Neural crest cell (in vitro differentiated cells): ENCODE measurements around the gene MRPS12. TPM values are rescaled to one million over a fixed set of nuclear protein-coding genes. Genes with fewer than 3 reads are reported as not detected.

ENCODE experiments used
- DNase-seq: peaks from one replicate; pipeline ENCODE4 v3.0.0; 2021; ENCODE audit warnings: low read depth, mixed read lengths, low spot score
- H3K27ac Mint-ChIP-seq: one replicate; pipeline ENCODE4 v1.8.0; 2021; ENCODE audit warnings: mild to moderate bottlenecking, mixed read lengths; ENCODE audit not compliant: unreplicated experiment
- H3K27me3 Mint-ChIP-seq: 2 replicates; pipeline ENCODE4 v1.8.0; 2021; ENCODE audit warnings: low read depth, mild to moderate bottlenecking, mixed read lengths
- H3K36me3 Mint-ChIP-seq: 2 replicates; pipeline ENCODE4 v1.8.0; 2021; ENCODE audit warnings: low read depth, mild to moderate bottlenecking, mixed read lengths
- H3K4me1 Mint-ChIP-seq: 2 replicates; pipeline ENCODE4 v1.8.0; 2021; ENCODE audit warnings: mixed read lengths
- H3K4me3 Mint-ChIP-seq: one replicate; pipeline ENCODE4 v1.8.0; 2021; ENCODE audit warnings: mild to moderate bottlenecking, mixed read lengths
- H3K9me3 Mint-ChIP-seq: 2 replicates; pipeline ENCODE4 v1.8.0; 2021; ENCODE audit warnings: mixed read lengths
- CTCF ChIP-seq: fragments of 200-600 bp; sonication (generic); conservative IDR thresholded peaks from 2 replicates; pipeline ENCODE4 v1.5.0; 2021; ENCODE audit warnings: antibody characterized with exemption, mild to moderate bottlenecking
- total RNA-seq: library from RNA; stranded (reverse); gene quantifications from 2 replicates; pipeline ENCODE4 v1.2.1, GENCODE V29; 2021

MRPS12 gene
- total RNA-seq, 1 donor from 2014 or later = 34.4 TPM

GRCh38 chr19:38980583-38981374 lies 50.0 kb downstream of the MRPS12 start:
- H3K9me3 Mint-ChIP-seq = peaks cover 4% of the 10 kb centered on the region
- H3K36me3 Mint-ChIP-seq = no peaks in the 10 kb centered on the region
- no peak for TF ChIP-seq CTCF
- DNase-seq = no peak
- peaks cover 11% of the 10 kb centered on the region for H3K4me1 Mint-ChIP-seq
- no peak overlapping the region for H3K27ac Mint-ChIP-seq
- H3K27me3 Mint-ChIP-seq = peaks cover 5% of the 10 kb centered on the region
- H3K4me3 Mint-ChIP-seq = peak overlapping the region; percentile 65

Other genes starting within 250 kb of the MRPS12 start
- not detected in 2 replicates for gene CAPN12, start 186.5 kb upstream of the MRPS12 start, total RNA-seq
- gene LGALS7, start 157.4 kb upstream of the MRPS12 start, total RNA-seq = not detected in 2 replicates
- not detected in 2 replicates for gene LGALS7B, start 141.7 kb upstream of the MRPS12 start, total RNA-seq
- 0.77 and 0.86 TPM in 2 replicates for gene LGALS4, start 118.0 kb upstream of the MRPS12 start, total RNA-seq
- gene ECH1, start 99.2 kb upstream of the MRPS12 start, total RNA-seq = 77.7 and 79.4 TPM in 2 replicates
- 718 and 728 TPM in 2 replicates for gene HNRNPL, start 81.0 kb upstream of the MRPS12 start, total RNA-seq
- 1.4 and 1.6 TPM in 2 replicates for gene RINL, start 52.7 kb upstream of the MRPS12 start, total RNA-seq
- gene SIRT2, start 31.3 kb upstream of the MRPS12 start, total RNA-seq = 27.4 and 28.9 TPM in 2 replicates
- gene NFKBIB, start 31.0 kb upstream of the MRPS12 start, total RNA-seq = 19.9 and 21.2 TPM in 2 replicates
- gene CCER2, start 18.8 kb upstream of the MRPS12 start, total RNA-seq = 1.4 and 2.0 TPM in 2 replicates
- gene SARS2, start 181 bp upstream of the MRPS12 start, total RNA-seq = 54.1 and 58.5 TPM in 2 replicates
- gene FBXO17, start 44.8 kb downstream of the MRPS12 start, total RNA-seq = 29.8 and 30.9 TPM in 2 replicates
- gene FBXO27, start 101.6 kb downstream of the MRPS12 start, total RNA-seq = 4.9 and 6.8 TPM in 2 replicates
- not detected in 2 replicates for gene ACP7, start 153.4 kb downstream of the MRPS12 start, total RNA-seq
- gene PAK4, start 194.8 kb downstream of the MRPS12 start, total RNA-seq = 54.4 and 56.8 TPM in 2 replicates